ENCODE measurements around the gene LHFPL3. TPM values are rescaled to one million over a fixed set of nuclear protein-coding genes. Genes with fewer than 3 reads are reported as not detected.
"Not testable (repeated sequence)": the region's sequence is repeated elsewhere in the genome, so short reads cannot be mapped to it uniquely, and the experiment has no call there.

The LHFPL3 gene
- polyA plus RNA-seq, 1 of the 3 experiments (the other 2 are of a cell fraction), result not detected

DNA sequence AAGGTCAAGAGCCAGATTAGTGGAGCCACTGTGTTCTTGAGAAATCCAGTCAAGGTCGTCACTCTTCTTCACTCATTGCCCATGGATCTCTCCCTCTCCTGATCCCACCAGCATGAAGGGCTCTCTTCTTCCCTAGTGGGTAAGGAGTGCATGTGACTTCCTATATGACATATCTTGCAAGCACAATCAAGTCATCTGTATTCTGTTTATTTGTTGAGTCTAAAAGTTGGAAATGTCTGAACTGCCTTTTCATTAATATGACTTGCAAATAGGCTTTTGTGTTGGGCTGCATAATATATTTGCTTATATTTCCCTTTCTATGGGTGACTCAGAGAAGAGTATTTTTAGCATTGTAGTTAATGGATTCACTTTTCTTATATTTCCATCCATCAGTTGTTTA lies 371.9 kb downstream of the LHFPL3 start:
- ChIA-PET CTCF (interaction anchor here (1.0 kb wide), 1 partner anchor 432 kb away, joined by 3 read pairs; no protein-coding TSS in a partner anchor), POLR2A (no interaction called here)
- H3K36me3 ChIP-seq (replicated peaks in 1 of 2; ENCODE audit: control insufficient read depth in 1 of 2, insufficient read depth in 2 of 2, low read length in 1 of 2), result no peaks in the 10 kb centered on the region
- no peaks in the 10 kb centered on the region; a peak in 1 of 4 replicates for H3K4me1 ChIP-seq (ENCODE audit: control insufficient read depth in 1 of 2, insufficient read depth in 2 of 2, low read depth in 1 of 2, low read length in 1 of 2)
- H3K4me3 ChIP-seq (ENCODE audit: low read depth in 2 of 2, low read length in 1 of 2), result no peak overlapping the region
- no peaks in the 10 kb centered on the region for H3K9me2 ChIP-seq
- H3K9me3 ChIP-seq, result no peaks in the 10 kb centered on the region
- H3F3A ChIP-seq (replicated peaks; ENCODE audit: insufficient read depth), result no peaks in the 10 kb centered on the region
- H3K4me2 ChIP-seq, result no peak overlapping the region
- H3K79me2 ChIP-seq (ENCODE audit: insufficient read depth), result no peaks in the 10 kb centered on the region
- 7% methylated on average over 1 of the region's 1 CpG for WGBS (ENCODE audit: low lambda C conversion rate)
- H3K9ac ChIP-seq, result no peak overlapping the region
- H3K27me3 ChIP-seq (ENCODE audit: insufficient read depth), result no peaks in the 10 kb centered on the region
- no peak overlapping the region for H2AFZ ChIP-seq (ENCODE audit: low read depth)
- H3K27ac ChIP-seq (ENCODE audit: low read depth in 2 of 2, low read length in 1 of 2), result no peak overlapping the region
- H4K20me1 ChIP-seq (ENCODE audit: insufficient read depth), result no peaks in the 10 kb centered on the region
- TF ChIP-seq GATA2 (CRISPR knock-in tag; IDR thresholded peaks at IDR 0.05) (no peak), SMC3 (IDR thresholded peaks at IDR 0.05; ENCODE audit: low read depth, low read length) (no peak)
- DNase-seq, result no peak

DNA sequence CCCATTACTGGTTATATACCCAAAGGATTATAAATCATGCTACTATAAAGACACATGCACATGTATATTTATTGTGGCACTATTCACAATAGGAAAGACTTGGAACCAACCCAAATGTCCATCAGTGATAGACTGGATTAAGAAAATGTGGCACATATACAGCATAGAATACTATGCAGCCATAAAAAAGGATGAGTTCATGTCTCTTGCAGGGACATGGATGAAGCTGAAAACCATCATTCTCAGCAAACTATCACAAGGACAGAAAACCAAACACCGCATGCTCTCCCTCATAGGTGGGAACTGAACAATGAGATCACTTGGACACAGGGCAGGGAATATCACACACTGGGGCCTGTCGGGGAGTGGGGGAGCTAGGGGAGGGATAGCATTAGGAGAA lies 392.6 kb downstream of the LHFPL3 start:
- H4K20me1 ChIP-seq (ENCODE audit: insufficient read depth); POLR2A ChIA-PET; H3K79me2 ChIP-seq (ENCODE audit: insufficient read depth); H3K9me3 ChIP-seq; H3K4me3 ChIP-seq (ENCODE audit: low read depth in 2 of 2, low read length in 1 of 2); H3K4me1 ChIP-seq (ENCODE audit: control insufficient read depth in 1 of 2, insufficient read depth in 2 of 2, low read depth in 1 of 2, low read length in 1 of 2); H3K27ac ChIP-seq (ENCODE audit: low read depth in 2 of 2, low read length in 1 of 2); H3K36me3 ChIP-seq (replicated peaks in 1 of 2; ENCODE audit: control insufficient read depth in 1 of 2, insufficient read depth in 2 of 2, low read length in 1 of 2); H3F3A ChIP-seq (replicated peaks; ENCODE audit: insufficient read depth); H3K9ac ChIP-seq; H2AFZ ChIP-seq (ENCODE audit: low read depth); H3K27me3 ChIP-seq (ENCODE audit: insufficient read depth); H3K9me2 ChIP-seq; H3K4me2 ChIP-seq; DNase-seq: not testable (repeated sequence)
- CTCF ChIA-PET, result interaction anchor here (1.6 to 1.8 kb wide), 2 partner anchors 9 to 379 kb away, joined by 4 to 6 read pairs; no protein-coding TSS in a partner anchor
- WGBS (ENCODE audit: low lambda C conversion rate), result 13% methylated on average over 2 of the region's 2 CpGs

DNA sequence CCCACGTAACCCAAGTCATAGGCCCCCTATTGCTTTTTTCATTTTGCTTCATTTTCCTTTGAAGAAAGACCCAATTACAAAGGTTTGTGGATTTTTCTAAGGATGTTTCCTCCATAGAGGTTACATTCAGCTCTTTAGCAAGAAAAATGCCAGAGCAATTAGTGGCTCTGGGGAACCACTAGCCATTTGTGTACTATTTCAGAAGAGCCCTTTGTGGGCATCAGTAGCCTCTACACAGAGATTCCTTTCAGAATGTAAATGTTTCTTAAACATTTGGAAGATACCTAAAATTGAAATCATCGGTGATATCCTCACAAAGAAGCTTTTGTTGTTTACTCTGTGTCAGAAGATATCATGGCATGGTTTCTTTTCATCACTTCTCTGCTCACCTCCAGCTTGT lies 394.6 kb downstream of the LHFPL3 start:
- WGBS (ENCODE audit: low lambda C conversion rate), result 9% methylated on average over 2 of the region's 2 CpGs
- POLR2A ChIA-PET, result no interaction called here
- no peak for TF ChIP-seq TAF1 (IDR thresholded peaks at IDR 0.05; ENCODE audit: borderline replicate concordance, low read depth, low read length)
- TF ChIP-seq FOSL2 (IDR thresholded peaks at IDR 0.05; ENCODE audit: borderline replicate concordance, low read depth), result no peak
- TF ChIP-seq NRF1 (IDR thresholded peaks at IDR 0.05; ENCODE audit: low read depth, low read length), result no peak
- no peak for TF ChIP-seq RXRA (IDR thresholded peaks at IDR 0.05; ENCODE audit: borderline replicate concordance, low read depth)
- TF ChIP-seq, protein P1, sequence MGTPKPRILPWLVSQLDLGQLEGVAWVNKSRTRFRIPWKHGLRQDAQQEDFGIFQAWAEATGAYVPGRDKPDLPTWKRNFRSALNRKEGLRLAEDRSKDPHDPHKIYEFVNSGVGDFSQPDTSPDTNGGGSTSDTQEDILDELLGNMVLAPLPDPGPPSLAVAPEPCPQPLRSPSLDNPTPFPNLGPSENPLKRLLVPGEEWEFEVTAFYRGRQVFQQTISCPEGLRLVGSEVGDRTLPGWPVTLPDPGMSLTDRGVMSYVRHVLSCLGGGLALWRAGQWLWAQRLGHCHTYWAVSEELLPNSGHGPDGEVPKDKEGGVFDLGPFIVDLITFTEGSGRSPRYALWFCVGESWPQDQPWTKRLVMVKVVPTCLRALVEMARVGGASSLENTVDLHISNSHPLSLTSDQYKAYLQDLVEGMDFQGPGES (IDR thresholded peaks at IDR 0.05; ENCODE audit: low read depth, low read length), result no peak
- TF ChIP-seq, protein P2, sequence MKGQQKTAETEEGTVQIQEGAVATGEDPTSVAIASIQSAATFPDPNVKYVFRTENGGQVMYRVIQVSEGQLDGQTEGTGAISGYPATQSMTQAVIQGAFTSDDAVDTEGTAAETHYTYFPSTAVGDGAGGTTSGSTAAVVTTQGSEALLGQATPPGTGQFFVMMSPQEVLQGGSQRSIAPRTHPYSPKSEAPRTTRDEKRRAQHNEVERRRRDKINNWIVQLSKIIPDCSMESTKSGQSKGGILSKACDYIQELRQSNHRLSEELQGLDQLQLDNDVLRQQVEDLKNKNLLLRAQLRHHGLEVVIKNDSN (IDR thresholded peaks at IDR 0.05; ENCODE audit: borderline replicate concordance, low read depth), result no peak
- TF ChIP-seq, protein P3, sequence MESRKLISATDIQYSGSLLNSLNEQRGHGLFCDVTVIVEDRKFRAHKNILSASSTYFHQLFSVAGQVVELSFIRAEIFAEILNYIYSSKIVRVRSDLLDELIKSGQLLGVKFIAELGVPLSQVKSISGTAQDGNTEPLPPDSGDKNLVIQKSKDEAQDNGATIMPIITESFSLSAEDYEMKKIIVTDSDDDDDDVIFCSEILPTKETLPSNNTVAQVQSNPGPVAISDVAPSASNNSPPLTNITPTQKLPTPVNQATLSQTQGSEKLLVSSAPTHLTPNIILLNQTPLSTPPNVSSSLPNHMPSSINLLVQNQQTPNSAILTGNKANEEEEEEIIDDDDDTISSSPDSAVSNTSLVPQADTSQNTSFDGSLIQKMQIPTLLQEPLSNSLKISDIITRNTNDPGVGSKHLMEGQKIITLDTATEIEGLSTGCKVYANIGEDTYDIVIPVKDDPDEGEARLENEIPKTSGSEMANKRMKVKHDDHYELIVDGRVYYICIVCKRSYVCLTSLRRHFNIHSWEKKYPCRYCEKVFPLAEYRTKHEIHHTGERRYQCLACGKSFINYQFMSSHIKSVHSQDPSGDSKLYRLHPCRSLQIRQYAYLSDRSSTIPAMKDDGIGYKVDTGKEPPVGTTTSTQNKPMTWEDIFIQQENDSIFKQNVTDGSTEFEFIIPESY (IDR thresholded peaks at IDR 0.05; ENCODE audit: borderline replicate concordance, low read depth), result no peak
- TF ChIP-seq, protein P4, sequence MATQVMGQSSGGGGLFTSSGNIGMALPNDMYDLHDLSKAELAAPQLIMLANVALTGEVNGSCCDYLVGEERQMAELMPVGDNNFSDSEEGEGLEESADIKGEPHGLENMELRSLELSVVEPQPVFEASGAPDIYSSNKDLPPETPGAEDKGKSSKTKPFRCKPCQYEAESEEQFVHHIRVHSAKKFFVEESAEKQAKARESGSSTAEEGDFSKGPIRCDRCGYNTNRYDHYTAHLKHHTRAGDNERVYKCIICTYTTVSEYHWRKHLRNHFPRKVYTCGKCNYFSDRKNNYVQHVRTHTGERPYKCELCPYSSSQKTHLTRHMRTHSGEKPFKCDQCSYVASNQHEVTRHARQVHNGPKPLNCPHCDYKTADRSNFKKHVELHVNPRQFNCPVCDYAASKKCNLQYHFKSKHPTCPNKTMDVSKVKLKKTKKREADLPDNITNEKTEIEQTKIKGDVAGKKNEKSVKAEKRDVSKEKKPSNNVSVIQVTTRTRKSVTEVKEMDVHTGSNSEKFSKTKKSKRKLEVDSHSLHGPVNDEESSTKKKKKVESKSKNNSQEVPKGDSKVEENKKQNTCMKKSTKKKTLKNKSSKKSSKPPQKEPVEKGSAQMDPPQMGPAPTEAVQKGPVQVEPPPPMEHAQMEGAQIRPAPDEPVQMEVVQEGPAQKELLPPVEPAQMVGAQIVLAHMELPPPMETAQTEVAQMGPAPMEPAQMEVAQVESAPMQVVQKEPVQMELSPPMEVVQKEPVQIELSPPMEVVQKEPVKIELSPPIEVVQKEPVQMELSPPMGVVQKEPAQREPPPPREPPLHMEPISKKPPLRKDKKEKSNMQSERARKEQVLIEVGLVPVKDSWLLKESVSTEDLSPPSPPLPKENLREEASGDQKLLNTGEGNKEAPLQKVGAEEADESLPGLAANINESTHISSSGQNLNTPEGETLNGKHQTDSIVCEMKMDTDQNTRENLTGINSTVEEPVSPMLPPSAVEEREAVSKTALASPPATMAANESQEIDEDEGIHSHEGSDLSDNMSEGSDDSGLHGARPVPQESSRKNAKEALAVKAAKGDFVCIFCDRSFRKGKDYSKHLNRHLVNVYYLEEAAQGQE (IDR thresholded peaks at IDR 0.05; ENCODE audit: low read depth, low read length), result no peak
- TF ChIP-seq SMC3 (IDR thresholded peaks at IDR 0.05; ENCODE audit: low read depth, low read length), result no peak
- TF ChIP-seq EP300 (IDR thresholded peaks at IDR 0.05; ENCODE audit: borderline replicate concordance in 1 of 2, low read depth in 1 of 2, low read length in 1 of 2), result no peak
- no peak for TF ChIP-seq FOXM1 (IDR thresholded peaks at IDR 0.05; ENCODE audit: low read depth)
- no peak for TF ChIP-seq RCOR1 (IDR thresholded peaks at IDR 0.05; ENCODE audit: low read length)

More for the DNA sequence above, 394.6 kb downstream of the LHFPL3 start:
- Histone ChIP-seq H4K20me1 (ENCODE audit: insufficient read depth) (no peaks in the 10 kb centered on the region), H3K9ac (no peak overlapping the region), H3F3A (replicated peaks; ENCODE audit: insufficient read depth) (no peaks in the 10 kb centered on the region), H3K79me2 (ENCODE audit: insufficient read depth) (no peaks in the 10 kb centered on the region), H3K4me3 (ENCODE audit: low read depth in 2 of 2, low read length in 1 of 2) (no peak overlapping the region), H3K9me2 (no peaks in the 10 kb centered on the region), H3K27me3 (ENCODE audit: insufficient read depth) (no peaks in the 10 kb centered on the region; the same call in 1 of the 2 replicates), H3K4me1 (ENCODE audit: control insufficient read depth in 1 of 2, insufficient read depth in 2 of 2, low read depth in 1 of 2, low read length in 1 of 2) (no peaks in the 10 kb centered on the region), H3K27ac (ENCODE audit: low read depth in 2 of 2, low read length in 1 of 2) (no peak overlapping the region), H3K36me3 (replicated peaks in 1 of 2; ENCODE audit: control insufficient read depth in 1 of 2, insufficient read depth in 2 of 2, low read length in 1 of 2) (no peaks in the 10 kb centered on the region), H3K4me2 (no peak overlapping the region), H2AFZ (ENCODE audit: low read depth) (no peak overlapping the region), H3K9me3 (no peaks in the 10 kb centered on the region; the same call in 1 of the 2 replicates)
- DNase-seq, result no peak
- CTCF ChIA-PET, result interaction anchor here (1.2 to 1.8 kb wide), 4 partner anchors 8 to 381 kb away, joined by 4 to 5 read pairs (median 4); no protein-coding TSS in a partner anchor

Data from SK-N-SH (cell line).